Neuronal stem cell (in vitro differentiated cells): Measurements from ENCODE around the gene BCL2L11.
A peak's percentile ranks its signal among the peaks of the same experiment; 100 is the strongest.

Experiments used
- DNase-seq: peaks from one replicate; pipeline ENCODE4 v3.0.0-alpha.2; 2013; ENCODE audit warnings: low spot score
- H2AFZ ChIP-seq: one replicate; pipeline ENCODE4 v1.6.1; 2013; ENCODE audit warnings: mild to moderate bottlenecking, low read length, inconsistent platforms
- H2AK5ac ChIP-seq: 2 replicates; pipeline ENCODE4 v1.6.1; 2013; ENCODE audit warnings: low read depth, mild to moderate bottlenecking, inconsistent platforms, low read length, moderate library complexity, mixed read lengths
- H2BK120ac ChIP-seq: 2 replicates; pipeline ENCODE4 v1.6.1; 2013; ENCODE audit warnings: low read depth, mild to moderate bottlenecking, inconsistent platforms, low read length, moderate library complexity, mixed read lengths
- H2BK12ac ChIP-seq: one replicate; pipeline ENCODE4 v1.6.1; 2013; ENCODE audit warnings: low read length, inconsistent platforms
- H2BK15ac ChIP-seq: 2 replicates; pipeline ENCODE4 v1.6.1; 2013; ENCODE audit warnings: mild to moderate bottlenecking, low read length, inconsistent platforms, mixed read lengths
- H2BK5ac ChIP-seq: one replicate; pipeline ENCODE4 v1.6.1; 2013; ENCODE audit warnings: inconsistent platforms, mild to moderate bottlenecking, low read length, moderate library complexity
- H3K14ac ChIP-seq: one replicate; pipeline ENCODE4 v1.6.1; 2013; ENCODE audit warnings: low read length, inconsistent platforms
- H3K18ac ChIP-seq: 2 replicates; pipeline ENCODE4 v1.6.1; 2013; ENCODE audit warnings: low read length, inconsistent platforms
- H3K23ac ChIP-seq: 2 replicates; pipeline ENCODE4 v1.6.1; 2013; ENCODE audit warnings: low read depth, mild to moderate bottlenecking, mixed read lengths, low read length, inconsistent platforms; ENCODE audit not compliant: poor library complexity
- H3K27ac ChIP-seq: replicated peaks from 3 replicates; pipeline ENCODE4 v1.5.1; 2013; ENCODE audit warnings: low read length, inconsistent platforms
- H3K27me3 ChIP-seq, 3 experiments: 2 replicates each; pipeline ENCODE4 v1.6.1; 2013; ENCODE audit warnings: low read length in 3 of 3, mild to moderate bottlenecking in 2 of 3, inconsistent platforms in 1 of 3, low read depth in 1 of 3, mixed read lengths in 1 of 3, moderate library complexity in 1 of 3; ENCODE audit not compliant: control insufficient read depth in 3 of 3, insufficient read depth in 3 of 3
- H3K36me3 ChIP-seq, 2 donors: replicated peaks in 1 of 2; 2 replicates each; pipeline ENCODE4 v1.6.1; 2013; ENCODE audit warnings: low read length in 2 of 2; ENCODE audit not compliant: control insufficient read depth in 2 of 2, insufficient read depth in 2 of 2
- H3K4ac ChIP-seq: 2 replicates; pipeline ENCODE4 v1.6.1; 2013; ENCODE audit warnings: inconsistent platforms, mild to moderate bottlenecking, low read length, moderate library complexity
- H3K4me1 ChIP-seq, 2 donors: 1 replicate in 1 of 2; 2 replicates in 1 of 2; pipeline ENCODE4 v1.6.1; 2013; ENCODE audit warnings: low read length in 2 of 2, low read depth in 1 of 2; ENCODE audit not compliant: control insufficient read depth in 2 of 2, insufficient read depth in 1 of 2
- H3K4me2 ChIP-seq: one replicate; pipeline ENCODE4 v1.6.1; 2013; ENCODE audit warnings: mild to moderate bottlenecking, low read length, inconsistent platforms; ENCODE audit not compliant: insufficient read depth, poor library complexity, severe bottlenecking
- H3K4me3 ChIP-seq, 2 donors: 2 replicates each; pipeline ENCODE4 v1.5.1; 2013; ENCODE audit warnings: low read length in 2 of 2, mild to moderate bottlenecking in 2 of 2, inconsistent platforms in 1 of 2, moderate library complexity in 1 of 2
- H3K79me1 ChIP-seq: one replicate; pipeline ENCODE4 v1.6.1; 2013; ENCODE audit warnings: low read depth, mild to moderate bottlenecking, inconsistent platforms, low read length, moderate library complexity
- H3K9ac ChIP-seq: one replicate; pipeline ENCODE4 v1.6.1; 2013; ENCODE audit warnings: mild to moderate bottlenecking, low read depth, low read length, inconsistent platforms; ENCODE audit not compliant: poor library complexity
- H3K9me3 ChIP-seq, 2 donors: replicated peaks in 1 of 2; 2 replicates each; pipeline versions ENCODE3 to v1.6.1; 2013; ENCODE audit warnings: low read length in 2 of 2, mild to moderate bottlenecking in 2 of 2, inconsistent platforms in 1 of 2, low read depth in 1 of 2, mixed read lengths in 1 of 2, moderate library complexity in 1 of 2; ENCODE audit not compliant: control insufficient read depth in 2 of 2, insufficient read depth in 1 of 2
- H4K8ac ChIP-seq: one replicate; pipeline ENCODE4 v1.6.1; 2013; ENCODE audit warnings: low read depth, mild to moderate bottlenecking, inconsistent platforms, low read length, moderate library complexity
- H4K91ac ChIP-seq: one replicate; pipeline ENCODE4 v1.6.1; 2013; ENCODE audit warnings: low read length, low read depth, mild to moderate bottlenecking, inconsistent platforms; ENCODE audit not compliant: poor library complexity
- WGBS, 2 donors: extraction: QIAGEN DNeasy Blood & Tissue Kit; methylation state at CpG; one replicate each; pipeline ENCODE4 v1.1.7; 2013; ENCODE audit warnings: missing lambda C conversion rate in 2 of 2, mixed read lengths in 1 of 2; ENCODE audit not compliant: insufficient read length in 2 of 2, insufficient replicate concordance in 1 of 2; ENCODE audit errors: extremely low coverage in 2 of 2; 5-methylcytosine and 5-hydroxymethylcytosine counted together

Gene BCL2L11

GRCh38 chr2:111160758-111161157, 40.0 kb downstream of the BCL2L11 start:
- Histone ChIP-seq H3K36me3 (peaks cover 45 to 99% of the 10 kb centered on the region in 2 donors), H3K4me3 (no peak overlapping the region), H3K27ac (no peak overlapping the region), H4K91ac (no peak overlapping the region), H4K8ac (no peak overlapping the region), H3K9me3 (no peaks in the 10 kb centered on the region), H3K79me1 (peaks cover 16% of the 10 kb centered on the region), H2AK5ac (no peak overlapping the region), H3K4me1 (peaks cover 11 to 14% of the 10 kb centered on the region in 2 donors), H3K27me3 (no peaks in the 10 kb centered on the region), H2BK5ac (no peak overlapping the region), H3K4ac (no peak overlapping the region), H3K14ac (no peak overlapping the region), H2BK12ac (no peak overlapping the region), H3K9ac (no peak overlapping the region), H2AFZ (no peak overlapping the region), H3K18ac (no peak overlapping the region), H2BK15ac (no peak overlapping the region), H3K4me2 (no peak overlapping the region), H2BK120ac (no peak overlapping the region), H3K23ac (no peak overlapping the region)
- no CpG with 5 or more reads among the region's 3 CpGs for WGBS, 2 donors
- DNase-seq, result no peak

GRCh38 chr2:111161971-111162370, 41.3 kb downstream of the BCL2L11 start:
- no peak overlapping the region for H3K27ac ChIP-seq
- no peak overlapping the region for H2BK15ac ChIP-seq
- H3K79me1 ChIP-seq, result peaks cover 14% of the 10 kb centered on the region
- H3K4me2 ChIP-seq, result no peak overlapping the region
- DNase-seq, result no peak
- H2BK120ac ChIP-seq, result no peak overlapping the region
- WGBS, 2 donors, result no CpG with 5 or more reads among the region's 12 CpGs
- H3K9ac ChIP-seq, result no peak overlapping the region
- H3K36me3 ChIP-seq, result peaks cover 48 to 100% of the 10 kb centered on the region in 2 donors
- H3K23ac ChIP-seq, result no peak overlapping the region
- no peak overlapping the region for H2AK5ac ChIP-seq
- H4K91ac ChIP-seq, result no peak overlapping the region
- no peak overlapping the region for H2BK12ac ChIP-seq
- H3K4me3 ChIP-seq, result no peak overlapping the region
- no peak overlapping the region for H2AFZ ChIP-seq
- no peaks in the 10 kb centered on the region for H3K27me3 ChIP-seq
- peaks cover 0 to 4% of the 10 kb centered on the region in 2 donors for H3K9me3 ChIP-seq
- H2BK5ac ChIP-seq, result no peak overlapping the region
- no peak overlapping the region for H3K4ac ChIP-seq
- H3K18ac ChIP-seq, result no peak overlapping the region
- H3K14ac ChIP-seq, result no peak overlapping the region
- H4K8ac ChIP-seq, result no peak overlapping the region
- H3K4me1 ChIP-seq, result peaks cover 11% of the 10 kb centered on the region in 2 donors

GRCh38 chr2:111162718-111163331, 42.1 kb downstream of the BCL2L11 start:
- Histone ChIP-seq H2AK5ac (no peak overlapping the region), H3K9ac (no peak overlapping the region), H4K8ac (no peak overlapping the region), H3K4ac (no peak overlapping the region), H3K27me3 (no peaks in the 10 kb centered on the region), H2BK12ac (no peak overlapping the region), H3K27ac (no peak overlapping the region), H3K36me3 (peaks cover 48 to 100% of the 10 kb centered on the region in 2 donors), H3K4me2 (no peak overlapping the region), H2BK15ac (no peak overlapping the region), H3K23ac (peak overlapping the region; percentile 81), H2BK120ac (no peak overlapping the region), H4K91ac (no peak overlapping the region), H2BK5ac (no peak overlapping the region), H3K14ac (no peak overlapping the region), H3K4me1 (peaks cover 4 to 7% of the 10 kb centered on the region in 2 donors), H3K4me3 (no peak overlapping the region), H3K18ac (no peak overlapping the region), H3K79me1 (peaks cover 11% of the 10 kb centered on the region), H2AFZ (no peak overlapping the region), H3K9me3 (peaks cover 0 to 4% of the 10 kb centered on the region in 2 donors)
- WGBS, 2 donors, result no CpG with 5 or more reads among the region's 12 CpGs
- DNase-seq, result no peak

DNA sequence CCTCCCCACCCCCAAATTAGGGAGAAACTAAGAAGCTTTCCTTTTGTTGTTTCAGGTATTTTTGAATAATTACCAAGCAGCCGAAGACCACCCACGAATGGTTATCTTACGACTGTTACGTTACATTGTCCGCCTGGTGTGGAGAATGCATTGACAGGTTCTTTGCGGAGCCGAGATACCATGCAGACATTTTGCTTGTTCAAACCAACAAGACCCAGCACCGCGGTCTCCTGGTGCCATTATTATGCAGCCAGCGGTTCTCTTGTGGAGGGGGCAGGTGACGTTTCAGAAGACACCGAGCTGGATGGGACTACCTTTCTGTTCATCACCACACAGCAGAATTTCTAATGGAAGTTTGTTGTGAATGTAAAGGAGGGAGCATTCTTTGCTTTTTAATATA, 43.4 kb downstream of the BCL2L11 start:
- WGBS, 2 donors, result no CpG with 5 or more reads among the region's 12 CpGs
- H3K79me1 ChIP-seq, result peaks cover 8% of the 10 kb centered on the region
- no peak overlapping the region for H2AK5ac ChIP-seq
- no peak overlapping the region for H3K4me3 ChIP-seq
- no peak overlapping the region for H3K27ac ChIP-seq
- H3K14ac ChIP-seq, result no peak overlapping the region
- no peak for DNase-seq
- H3K23ac ChIP-seq, result no peak overlapping the region
- no peak overlapping the region for H4K91ac ChIP-seq
- no peak overlapping the region for H2BK12ac ChIP-seq
- H2BK120ac ChIP-seq, result no peak overlapping the region
- H2BK5ac ChIP-seq, result no peak overlapping the region
- H3K4me2 ChIP-seq, result no peak overlapping the region
- no peak overlapping the region for H3K18ac ChIP-seq
- H3K9ac ChIP-seq, result no peak overlapping the region
- peaks cover 40 to 91% of the 10 kb centered on the region in 2 donors for H3K36me3 ChIP-seq
- H2AFZ ChIP-seq, result no peak overlapping the region
- no peak overlapping the region for H2BK15ac ChIP-seq
- no peak overlapping the region for H3K4ac ChIP-seq
- no peak overlapping the region for H4K8ac ChIP-seq
- H3K4me1 ChIP-seq, result peaks cover 0 to 9% of the 10 kb centered on the region in 2 donors
- peaks cover 0 to 4% of the 10 kb centered on the region in 2 donors for H3K9me3 ChIP-seq
- no peaks in the 10 kb centered on the region for H3K27me3 ChIP-seq
